ENCODE data around the gene ZNF664.

GRCh38 chr12:123948796-123949769 is 23.9 kb upstream of the ZNF664 start:
- TF ChIP-seq EZH2phosphoT487 (IDR thresholded peaks at IDR 0.05; ENCODE audit: borderline replicate concordance, low read length) (no peak), CTCF (IDR thresholded peaks at IDR 0.05; ENCODE audit: low read depth, low read length, poor library complexity, severe bottlenecking) (no peak)

Measured in DOHH2 (cell line).